Prostate gland (tissue), 2 donors: Measurements from ENCODE around the gene APH1A.

ENCODE experiments used
- CTCF ChIP-seq, 4 experiments: fragments of 200-600 bp in 2 of 4; fragments of 450-650 bp in 2 of 4; sonication (generic) in 2 of 4; IDR thresholded peaks; 1 replicate in 3 of 4; 2 replicates in 1 of 4; pipeline ENCODE4 v1.5.1; 2016 to 2019; ENCODE audit warnings: antibody characterized with exemption in 4 of 4, mild to moderate bottlenecking in 2 of 4, moderate library complexity in 2 of 4
- POLR2A ChIP-seq: fragments of 450-650 bp; IDR thresholded peaks from one replicate; pipeline ENCODE4 v1.6.1; 2016; ENCODE audit warnings: antibody characterized with exemption, mild to moderate bottlenecking
- POLR2AphosphoS5 ChIP-seq: sonication (generic); formaldehyde crosslinking; IDR thresholded peaks from one replicate; pipeline ENCODE4 v1.6.1; 2017; ENCODE audit warnings: antibody characterized with exemption

DNA sequence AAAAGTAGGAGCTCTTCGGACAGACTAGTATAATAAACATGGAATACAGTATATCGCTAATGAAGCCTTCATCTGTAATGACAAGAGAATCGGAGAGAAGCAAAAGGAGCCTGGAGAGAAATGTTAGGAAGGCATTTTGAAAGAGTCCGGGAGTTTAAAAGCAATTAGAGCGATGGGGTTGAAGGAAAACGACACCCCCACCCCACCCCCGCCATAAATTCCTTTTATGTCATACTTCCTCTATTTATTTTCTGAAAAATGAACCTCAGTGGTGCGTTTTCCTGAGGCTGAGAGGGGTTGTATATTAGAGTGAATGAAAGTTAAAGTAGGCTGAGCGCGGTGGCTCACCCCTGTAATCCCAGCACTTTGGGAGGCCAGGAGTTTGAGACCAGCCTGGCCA lies 635 bp upstream of the APH1A start:
- TF ChIP-seq CTCF (IDR thresholded peaks at IDR 0.05) (no peak), POLR2A (no peak), POLR2AphosphoS5 (no peak)
